Endothelial cell (in vitro differentiated cells): ENCODE measurements around the gene ZNF683. TPM values are rescaled to one million over a fixed set of nuclear protein-coding genes. Genes with fewer than 3 reads are reported as not detected.

ENCODE experiments used
- DNase-seq: peaks from one replicate; pipeline ENCODE4 v3.0.0; 2021; ENCODE audit warnings: low spot score
- H3K27ac Mint-ChIP-seq: one replicate; pipeline ENCODE4 v1.8.0; 2021; ENCODE audit warnings: mixed read lengths, inconsistent platforms; ENCODE audit not compliant: unreplicated experiment
- H3K27me3 Mint-ChIP-seq: one replicate; pipeline ENCODE4 v1.8.0; 2021; ENCODE audit warnings: mild to moderate bottlenecking, moderate library complexity, mixed read lengths, inconsistent platforms; ENCODE audit not compliant: unreplicated experiment
- H3K36me3 Mint-ChIP-seq: one replicate; pipeline ENCODE4 v1.8.0; 2021; ENCODE audit warnings: mild to moderate bottlenecking, low read depth, mixed read lengths, inconsistent platforms; ENCODE audit not compliant: unreplicated experiment
- H3K4me1 Mint-ChIP-seq: one replicate; pipeline ENCODE4 v1.8.0; 2021; ENCODE audit warnings: mild to moderate bottlenecking, mixed read lengths, inconsistent platforms; ENCODE audit not compliant: unreplicated experiment
- H3K4me3 Mint-ChIP-seq: one replicate; pipeline ENCODE4 v1.8.0; 2021; ENCODE audit warnings: mild to moderate bottlenecking, mixed read lengths, inconsistent platforms; ENCODE audit not compliant: unreplicated experiment
- H3K9me3 Mint-ChIP-seq: one replicate; pipeline ENCODE4 v1.8.0; 2021; ENCODE audit warnings: mixed read lengths, inconsistent platforms; ENCODE audit not compliant: unreplicated experiment
- total RNA-seq: library from RNA; stranded (reverse); fragmentation: NEBNext Ultra II Directional; extraction: Animal tissue kit (Norgen Biotek cat#: 25700); gene quantifications from one replicate; pipeline ENCODE4 v1.2.1, GENCODE V29; 2021; ENCODE audit not compliant: unreplicated experiment
- TF ChIP-seq, protein P1 (sequence below): fragments of 200-600 bp; sonication (generic); IDR thresholded peaks from one replicate; pipeline ENCODE4 v1.5.0; 2021; ENCODE audit warnings: antibody characterized with exemption; ENCODE audit not compliant: unreplicated experiment

ZNF683 gene
- total RNA-seq, 1 donor from 2014 or later, result not detected

GRCh38 chr1:26370591-26371382, 1.8 kb downstream of the ZNF683 start:
- TF ChIP-seq, protein P1, sequence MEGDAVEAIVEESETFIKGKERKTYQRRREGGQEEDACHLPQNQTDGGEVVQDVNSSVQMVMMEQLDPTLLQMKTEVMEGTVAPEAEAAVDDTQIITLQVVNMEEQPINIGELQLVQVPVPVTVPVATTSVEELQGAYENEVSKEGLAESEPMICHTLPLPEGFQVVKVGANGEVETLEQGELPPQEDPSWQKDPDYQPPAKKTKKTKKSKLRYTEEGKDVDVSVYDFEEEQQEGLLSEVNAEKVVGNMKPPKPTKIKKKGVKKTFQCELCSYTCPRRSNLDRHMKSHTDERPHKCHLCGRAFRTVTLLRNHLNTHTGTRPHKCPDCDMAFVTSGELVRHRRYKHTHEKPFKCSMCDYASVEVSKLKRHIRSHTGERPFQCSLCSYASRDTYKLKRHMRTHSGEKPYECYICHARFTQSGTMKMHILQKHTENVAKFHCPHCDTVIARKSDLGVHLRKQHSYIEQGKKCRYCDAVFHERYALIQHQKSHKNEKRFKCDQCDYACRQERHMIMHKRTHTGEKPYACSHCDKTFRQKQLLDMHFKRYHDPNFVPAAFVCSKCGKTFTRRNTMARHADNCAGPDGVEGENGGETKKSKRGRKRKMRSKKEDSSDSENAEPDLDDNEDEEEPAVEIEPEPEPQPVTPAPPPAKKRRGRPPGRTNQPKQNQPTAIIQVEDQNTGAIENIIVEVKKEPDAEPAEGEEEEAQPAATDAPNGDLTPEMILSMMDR, result no peak
- Mint-ChIP-seq H3K9me3 (no peaks in the 10 kb centered on the region), H3K4me1 (peaks cover 23% of the 10 kb centered on the region), H3K36me3 (peaks cover 5% of the 10 kb centered on the region), H3K4me3 (no peak overlapping the region), H3K27me3 (peaks cover 9% of the 10 kb centered on the region), H3K27ac (peak overlapping the region; percentile 52)
- DNase-seq, result no peak

GRCh38 chr1:26368486-26368885, 4.1 kb downstream of the ZNF683 start:
- Mint-ChIP-seq H3K4me3 (no peak overlapping the region), H3K27me3 (peaks cover 9% of the 10 kb centered on the region), H3K9me3 (no peaks in the 10 kb centered on the region), H3K36me3 (peaks cover 5% of the 10 kb centered on the region), H3K4me1 (peaks cover 3% of the 10 kb centered on the region), H3K27ac (no peak overlapping the region)
- TF ChIP-seq, protein P1, result no peak
- DNase-seq, result no peak

DNA sequence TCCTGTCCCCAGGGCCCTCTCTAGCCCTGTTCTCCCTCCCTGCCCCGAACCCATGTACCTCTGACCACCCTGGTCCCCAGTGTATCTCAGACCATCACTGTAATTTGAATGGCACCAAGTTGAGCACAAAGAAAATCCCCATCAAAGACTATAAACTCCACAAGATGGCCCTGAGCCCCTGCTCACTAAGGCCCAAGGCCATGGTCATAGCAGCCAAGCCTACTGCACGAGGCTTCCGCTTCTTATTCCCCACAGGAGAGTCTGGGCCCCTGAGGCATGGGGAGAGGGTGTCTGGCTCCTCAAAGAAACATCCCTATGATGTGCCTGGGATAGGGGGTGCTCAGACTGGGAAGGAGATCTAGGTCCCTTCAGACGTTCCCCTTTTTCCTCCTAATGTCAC, 4.5 kb downstream of the ZNF683 start:
- TF ChIP-seq, protein P1, result no peak
- Mint-ChIP-seq H3K36me3 (peaks cover 5% of the 10 kb centered on the region), H3K27me3 (peaks cover 11% of the 10 kb centered on the region), H3K4me3 (no peak overlapping the region), H3K9me3 (no peaks in the 10 kb centered on the region), H3K27ac (no peak overlapping the region), H3K4me1 (peaks cover 3% of the 10 kb centered on the region)
- no peak for DNase-seq

DNA sequence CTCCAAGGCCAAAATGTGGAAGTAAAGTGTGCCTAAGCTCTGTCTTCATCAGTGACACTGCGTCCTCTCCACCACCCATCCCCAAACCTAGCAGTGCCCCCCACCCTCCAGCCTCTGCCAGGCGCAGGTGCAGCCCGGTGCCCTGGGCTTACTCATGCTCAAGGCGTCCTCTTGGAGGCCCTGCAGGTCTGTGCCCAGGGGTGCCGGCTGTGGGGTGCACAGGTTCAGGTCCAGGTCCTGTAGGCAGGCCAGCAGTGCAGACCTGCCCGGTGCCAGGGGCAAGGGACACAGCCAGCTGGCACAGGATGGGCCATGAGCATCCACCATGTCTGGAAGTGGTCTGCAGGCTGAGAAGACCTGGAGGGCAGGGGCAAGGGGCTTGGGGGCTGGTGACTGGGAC, 5.1 kb downstream of the ZNF683 start:
- Mint-ChIP-seq H3K4me3 (no peak overlapping the region), H3K4me1 (peaks cover 3% of the 10 kb centered on the region), H3K9me3 (no peaks in the 10 kb centered on the region), H3K36me3 (peaks cover 5% of the 10 kb centered on the region), H3K27me3 (peaks cover 12% of the 10 kb centered on the region), H3K27ac (no peak overlapping the region)
- DNase-seq, result no peak
- TF ChIP-seq, protein P1, result no peak

- H3K27me3 Mint-ChIP-seq, result peaks cover 11% of the 10 kb centered on the region
- peaks cover 2% of the 10 kb centered on the region for H3K4me1 Mint-ChIP-seq
- H3K4me3 Mint-ChIP-seq, result no peak overlapping the region
Observed at GRCh38 chr1:26364956-26365355, 7.6 kb downstream of the ZNF683 start.

More at GRCh38 chr1:26364956-26365355, 7.6 kb downstream of the ZNF683 start:
- Mint-ChIP-seq H3K36me3 (no peaks in the 10 kb centered on the region), H3K9me3 (no peaks in the 10 kb centered on the region), H3K27ac (no peak overlapping the region)
- no peak for DNase-seq
- TF ChIP-seq, protein P1, result no peak
